Heart left ventricle (tissue), 13 donors: ENCODE data around the gene WHRN.

ENCODE experiments used
- CTCF ChIP-seq, 12 donors: fragments of 200-600 bp; sonication (generic) in 4 of 12; IDR thresholded peaks; one replicate each; pipeline versions ENCODE4 v1.5.0 to v1.8.0; 2018 to 2022; ENCODE audit warnings: antibody characterized with exemption in 12 of 12, mild to moderate bottlenecking in 5 of 12
- POLR2A ChIP-seq, 2 donors: fragments of 450-650 bp; IDR thresholded peaks; one replicate each; pipeline ENCODE4 v1.6.1; 2017; ENCODE audit warnings: antibody characterized with exemption in 2 of 2, mild to moderate bottlenecking in 2 of 2, moderate library complexity in 2 of 2
- donor health status: ischemic (EF 13 %, LVEDD 7.1; RV severe dilation, severe dysfunction).
- donor health status: DM: no; HTN: yes; CAD: no.
- donor health status: DM: no; HTN: no; CAD: no.
- donor health status: ischemic (EF 25% LVEDD 6.9; RV normal size, moderate dysfunction).
- donor health status: ischemic (EF 25% LVEDD 5.7; RV mildly dilated, moderate dysfunction).
- donor health status: ischemic (EF 35%, LVEDD 5.7; RV mildly dilated, moderate dysfunction).
- donor health status: nonischemic (EF 11% LVEDD 7.7; RV severe dilation, severe dysfunction).
- donor health status: DM: yes; HTN: yes; CAD: no.
- donor health status: PGD.
- donor health status: ischemic (EF 29% LVEDD 5.4; RV normal size, mild dysfunction).
- donor health status: nonischemic (EF 23%, LVEDD 6.1; RV moderate dilation, normal function).

GRCh38 chr9:114362394-114362793, 142.9 kb downstream of the WHRN start:
- TF ChIP-seq POLR2A (IDR thresholded peaks at IDR 0.05) = no peak
- no peak for TF ChIP-seq CTCF (IDR thresholded peaks at IDR 0.05)
